Esophagus muscularis mucosa (tissue), 4 donors: ENCODE results near the gene DOCK2.

Source experiments
- EP300 ChIP-seq: sonication (generic); formaldehyde crosslinking; IDR thresholded peaks from one replicate; pipeline ENCODE4 v1.6.1; 2017; ENCODE audit warnings: antibody characterized with exemption
- POLR2A ChIP-seq: fragments of 450-650 bp; IDR thresholded peaks from one replicate; pipeline ENCODE4 v1.6.1; 2017; ENCODE audit warnings: antibody characterized with exemption, moderate library complexity, mild to moderate bottlenecking, low read depth
- POLR2AphosphoS5 ChIP-seq, 2 donors: sonication (generic); formaldehyde crosslinking; IDR thresholded peaks; one replicate each; pipeline ENCODE4 v1.6.1; 2017; ENCODE audit warnings: antibody characterized with exemption in 2 of 2
- TF ChIP-seq, protein P1 (sequence below), 3 experiments: fragments of 200-600 bp in 2 of 3; fragments of 450-650 bp in 1 of 3; sonication (generic) in 2 of 3; IDR thresholded peaks; one replicate each; pipeline ENCODE4 v1.5.1; 2017 to 2019; ENCODE audit warnings: antibody characterized with exemption in 3 of 3, mild to moderate bottlenecking in 2 of 3, moderate library complexity in 1 of 3

DNA sequence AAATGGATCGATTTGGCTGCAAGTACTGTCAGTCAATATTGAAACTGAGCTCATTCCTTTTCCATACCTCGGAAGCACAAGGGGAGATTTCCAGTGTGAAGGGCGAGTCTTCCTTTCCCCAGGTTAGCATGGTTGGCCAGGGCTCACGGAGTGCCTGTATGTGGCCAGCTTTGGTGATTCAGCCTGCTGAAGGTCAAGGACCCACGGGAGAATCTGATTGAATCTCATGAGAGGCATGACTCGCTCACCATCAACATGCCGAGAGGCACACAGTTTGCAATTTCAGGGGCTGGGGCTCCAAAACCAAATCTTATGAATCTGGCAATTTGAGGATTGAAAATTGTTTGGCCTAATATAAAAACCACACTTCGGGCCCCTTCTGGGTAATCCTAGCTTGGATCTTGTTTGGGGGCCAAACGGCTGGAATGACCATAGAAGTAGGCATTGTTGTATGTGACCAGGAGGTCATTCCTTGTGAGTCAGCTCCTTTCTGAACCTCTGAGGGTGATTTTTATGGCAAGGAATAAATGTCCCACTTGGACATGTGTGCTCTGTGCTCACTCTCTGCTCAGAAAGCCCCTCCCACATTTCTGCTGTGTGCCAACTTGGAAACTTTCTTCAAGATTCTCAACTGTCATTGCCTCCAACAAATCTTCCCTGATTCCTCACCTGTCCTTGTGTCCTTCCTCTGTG is 69.8 kb downstream of the DOCK2 start:
- TF ChIP-seq POLR2AphosphoS5 (IDR thresholded peaks at IDR 0.05) (no peak), POLR2A (no peak), EP300 (no peak)
- TF ChIP-seq, protein P1, sequence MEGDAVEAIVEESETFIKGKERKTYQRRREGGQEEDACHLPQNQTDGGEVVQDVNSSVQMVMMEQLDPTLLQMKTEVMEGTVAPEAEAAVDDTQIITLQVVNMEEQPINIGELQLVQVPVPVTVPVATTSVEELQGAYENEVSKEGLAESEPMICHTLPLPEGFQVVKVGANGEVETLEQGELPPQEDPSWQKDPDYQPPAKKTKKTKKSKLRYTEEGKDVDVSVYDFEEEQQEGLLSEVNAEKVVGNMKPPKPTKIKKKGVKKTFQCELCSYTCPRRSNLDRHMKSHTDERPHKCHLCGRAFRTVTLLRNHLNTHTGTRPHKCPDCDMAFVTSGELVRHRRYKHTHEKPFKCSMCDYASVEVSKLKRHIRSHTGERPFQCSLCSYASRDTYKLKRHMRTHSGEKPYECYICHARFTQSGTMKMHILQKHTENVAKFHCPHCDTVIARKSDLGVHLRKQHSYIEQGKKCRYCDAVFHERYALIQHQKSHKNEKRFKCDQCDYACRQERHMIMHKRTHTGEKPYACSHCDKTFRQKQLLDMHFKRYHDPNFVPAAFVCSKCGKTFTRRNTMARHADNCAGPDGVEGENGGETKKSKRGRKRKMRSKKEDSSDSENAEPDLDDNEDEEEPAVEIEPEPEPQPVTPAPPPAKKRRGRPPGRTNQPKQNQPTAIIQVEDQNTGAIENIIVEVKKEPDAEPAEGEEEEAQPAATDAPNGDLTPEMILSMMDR (IDR thresholded peaks at IDR 0.05) = no peak
